AG04450 (cell line): ENCODE measurements around the gene SEPTIN12. TPM values are rescaled to one million over a fixed set of nuclear protein-coding genes. Genes with fewer than 3 reads are reported as not detected.

Experiments used
- CTCF ChIA-PET: fragments of 300-600, 350-600 bp; formaldehyde crosslinking; extraction: SDS; loops from one replicate; lab custom pipeline; 2022; ENCODE audit warnings: antibody characterized with exemption, inconsistent platforms; lab: Charles Lee
- POLR2A ChIA-PET: fragments of 350-600 bp; formaldehyde crosslinking; extraction: SDS; loops from one replicate; lab custom pipeline; 2021; ENCODE audit warnings: antibody characterized with exemption, inconsistent platforms; lab: Yijun Ruan, JAX
- DNase-seq: peaks from one replicate; pipeline ENCODE4 v3.0.0-alpha.2; 2011; ENCODE audit warnings: low read depth, low spot score
- H3K27ac ChIP-seq: one replicate; pipeline ENCODE4 v1.5.1; 2012; ENCODE audit warnings: low read depth, low read length, control low read depth
- H3K27me3 ChIP-seq: one replicate; pipeline ENCODE4 v1.6.0; 2012; ENCODE audit warnings: low read length; ENCODE audit not compliant: control insufficient read depth, insufficient read depth
- H3K4me3 ChIP-seq: 2 replicates; pipeline ENCODE4 v1.5.1; 2011; ENCODE audit warnings: mild to moderate bottlenecking, low read depth, low read length, control low read depth
- H3K9me3 ChIP-seq: 2 replicates; pipeline ENCODE4 v1.5.1; 2012; ENCODE audit warnings: low read length; ENCODE audit not compliant: control insufficient read depth, insufficient read depth
- polyA plus RNA-seq: library from polyadenylated mRNA; depleted of rRNA; stranded (reverse); fragments of >200 nt; gene quantifications from 2 replicates; pipeline ENCODE4 v1.2.3, GENCODE V29; 2011
- TF ChIP-seq, protein P1 (sequence below): IDR thresholded peaks from 2 replicates; pipeline ENCODE4 v1.5.1; 2011; ENCODE audit warnings: low read depth, low read length, control low read depth, inconsistent platforms

Gene SEPTIN12
- polyA plus RNA-seq, 1 experiment: not detected

DNA sequence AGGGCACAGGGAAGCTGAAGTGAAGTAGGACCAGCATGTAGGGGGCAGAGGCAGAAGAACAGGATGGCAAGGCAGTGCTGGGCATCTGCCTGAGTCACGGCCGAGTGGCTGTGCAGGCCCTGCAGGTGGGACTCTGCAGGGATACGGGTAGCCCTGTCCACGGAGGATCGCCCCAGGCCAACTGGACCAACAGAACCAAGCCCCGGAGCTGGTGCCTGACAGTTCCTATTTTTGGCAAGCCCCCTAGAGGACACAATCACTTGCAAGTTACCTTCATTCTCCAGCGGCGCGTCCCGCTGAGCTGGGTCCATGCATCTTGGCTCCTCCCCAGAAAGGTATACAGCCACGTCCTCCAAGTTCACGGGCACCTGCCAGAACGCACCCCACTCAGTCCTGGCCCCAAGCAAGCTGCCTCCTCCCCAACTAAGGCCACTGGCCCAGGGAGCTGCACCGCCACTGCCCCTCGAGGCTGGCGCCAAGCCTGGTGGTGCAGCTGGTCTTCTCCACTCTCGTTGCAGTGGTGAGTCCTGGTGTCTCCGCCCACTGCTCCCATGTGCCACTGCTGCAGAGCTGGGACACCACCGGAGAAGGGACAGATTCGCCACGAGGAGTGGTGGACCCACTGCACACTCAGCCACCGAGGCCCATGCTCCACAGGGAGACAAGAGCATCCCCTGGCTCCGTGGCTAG lies 27.8 kb downstream of the SEPTIN12 start:
- no peak for DNase-seq
- Histone ChIP-seq H3K27ac (no peak overlapping the region), H3K9me3 (peaks cover 5% of the 10 kb centered on the region; the same call in 1 of the 2 replicates), H3K4me3 (no peak overlapping the region), H3K27me3 (no peaks in the 10 kb centered on the region)
- ChIA-PET POLR2A (no interaction called here), CTCF (no interaction called here)
- TF ChIP-seq, protein P1, sequence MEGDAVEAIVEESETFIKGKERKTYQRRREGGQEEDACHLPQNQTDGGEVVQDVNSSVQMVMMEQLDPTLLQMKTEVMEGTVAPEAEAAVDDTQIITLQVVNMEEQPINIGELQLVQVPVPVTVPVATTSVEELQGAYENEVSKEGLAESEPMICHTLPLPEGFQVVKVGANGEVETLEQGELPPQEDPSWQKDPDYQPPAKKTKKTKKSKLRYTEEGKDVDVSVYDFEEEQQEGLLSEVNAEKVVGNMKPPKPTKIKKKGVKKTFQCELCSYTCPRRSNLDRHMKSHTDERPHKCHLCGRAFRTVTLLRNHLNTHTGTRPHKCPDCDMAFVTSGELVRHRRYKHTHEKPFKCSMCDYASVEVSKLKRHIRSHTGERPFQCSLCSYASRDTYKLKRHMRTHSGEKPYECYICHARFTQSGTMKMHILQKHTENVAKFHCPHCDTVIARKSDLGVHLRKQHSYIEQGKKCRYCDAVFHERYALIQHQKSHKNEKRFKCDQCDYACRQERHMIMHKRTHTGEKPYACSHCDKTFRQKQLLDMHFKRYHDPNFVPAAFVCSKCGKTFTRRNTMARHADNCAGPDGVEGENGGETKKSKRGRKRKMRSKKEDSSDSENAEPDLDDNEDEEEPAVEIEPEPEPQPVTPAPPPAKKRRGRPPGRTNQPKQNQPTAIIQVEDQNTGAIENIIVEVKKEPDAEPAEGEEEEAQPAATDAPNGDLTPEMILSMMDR: no peak

DNA sequence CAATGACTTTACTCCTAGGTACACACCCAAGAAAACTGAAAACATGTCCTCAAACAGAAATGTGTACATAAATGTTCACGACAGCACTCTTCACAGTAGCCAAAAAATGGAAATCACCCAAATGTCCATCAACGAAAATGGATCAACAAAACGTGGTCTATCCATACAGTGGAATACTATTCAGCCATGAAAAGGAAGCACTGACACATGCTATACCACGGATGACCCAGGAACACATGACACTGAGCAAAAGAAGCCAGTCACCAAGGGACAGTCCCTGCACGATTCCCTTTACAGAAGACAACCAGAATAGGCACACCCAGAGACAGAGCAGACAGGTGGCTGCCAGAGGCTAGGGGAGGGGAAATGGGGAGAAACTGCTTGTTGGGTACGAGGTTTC lies 32.5 kb downstream of the SEPTIN12 start:
- TF ChIP-seq, protein P1: no peak
- Histone ChIP-seq H3K9me3 (peaks cover 10% of the 10 kb centered on the region), H3K4me3 (no peak overlapping the region), H3K27ac (no peak overlapping the region), H3K27me3 (no peaks in the 10 kb centered on the region)
- ChIA-PET POLR2A (interaction anchor here (1.2 kb wide), 1 partner anchor 9 kb away, joined by 4 read pairs; no protein-coding TSS in a partner anchor), CTCF (no interaction called here)
- no peak for DNase-seq

DNA sequence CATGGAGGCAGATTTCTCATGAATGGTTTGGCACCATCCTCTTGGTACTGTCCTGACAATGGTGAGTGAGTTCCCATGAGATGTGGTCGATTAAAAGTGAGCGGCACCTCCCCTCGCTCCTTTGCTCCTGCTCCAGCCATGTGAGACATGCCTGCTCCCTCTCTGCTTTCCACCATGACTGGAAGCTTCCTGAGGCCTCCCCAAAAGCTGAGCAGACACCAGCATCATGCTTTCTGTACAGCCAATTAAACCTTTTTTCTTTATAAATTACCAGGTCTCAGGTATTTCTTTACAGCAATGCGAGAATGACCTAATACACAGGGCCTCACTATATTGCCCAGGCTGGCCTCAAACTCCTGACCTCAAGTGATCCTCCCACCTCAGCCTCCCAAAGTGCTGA lies 33.3 kb downstream of the SEPTIN12 start:
- TF ChIP-seq, protein P1: no peak
- H3K27me3 ChIP-seq: no peaks in the 10 kb centered on the region
- ChIA-PET CTCF (no interaction called here), POLR2A (interaction anchor here (1.2 kb wide), 1 partner anchor 10 kb away, joined by 4 read pairs; no protein-coding TSS in a partner anchor)
- H3K27ac ChIP-seq: no peak overlapping the region
- H3K9me3 ChIP-seq: peaks cover 10% of the 10 kb centered on the region
- no peak for DNase-seq
- no peak overlapping the region for H3K4me3 ChIP-seq

DNA sequence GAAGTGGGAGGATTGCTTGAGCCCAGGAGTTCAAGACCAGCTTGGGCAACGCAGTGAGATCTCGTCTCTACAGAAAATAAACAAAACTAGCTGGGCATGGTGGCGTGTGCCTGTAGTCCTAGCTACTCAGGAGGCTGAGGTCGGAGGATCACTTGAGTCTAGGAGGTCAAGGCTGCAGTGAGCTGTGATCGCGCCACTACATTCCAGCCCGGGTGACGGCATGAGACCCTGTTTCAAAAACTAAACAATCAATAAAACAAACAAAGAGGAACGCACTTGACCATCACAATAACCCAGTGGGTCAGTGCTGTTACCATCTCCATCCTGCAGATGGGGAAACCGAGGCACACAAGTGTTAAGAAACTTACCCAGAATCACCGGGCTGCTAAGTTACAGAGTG lies 34.9 kb downstream of the SEPTIN12 start:
- ChIA-PET CTCF (no interaction called here), POLR2A (no interaction called here)
- Histone ChIP-seq H3K4me3 (no peak overlapping the region), H3K27ac (no peak overlapping the region), H3K9me3 (peaks cover 10% of the 10 kb centered on the region), H3K27me3 (no peaks in the 10 kb centered on the region)
- TF ChIP-seq, protein P1: no peak
- no peak for DNase-seq

DNA sequence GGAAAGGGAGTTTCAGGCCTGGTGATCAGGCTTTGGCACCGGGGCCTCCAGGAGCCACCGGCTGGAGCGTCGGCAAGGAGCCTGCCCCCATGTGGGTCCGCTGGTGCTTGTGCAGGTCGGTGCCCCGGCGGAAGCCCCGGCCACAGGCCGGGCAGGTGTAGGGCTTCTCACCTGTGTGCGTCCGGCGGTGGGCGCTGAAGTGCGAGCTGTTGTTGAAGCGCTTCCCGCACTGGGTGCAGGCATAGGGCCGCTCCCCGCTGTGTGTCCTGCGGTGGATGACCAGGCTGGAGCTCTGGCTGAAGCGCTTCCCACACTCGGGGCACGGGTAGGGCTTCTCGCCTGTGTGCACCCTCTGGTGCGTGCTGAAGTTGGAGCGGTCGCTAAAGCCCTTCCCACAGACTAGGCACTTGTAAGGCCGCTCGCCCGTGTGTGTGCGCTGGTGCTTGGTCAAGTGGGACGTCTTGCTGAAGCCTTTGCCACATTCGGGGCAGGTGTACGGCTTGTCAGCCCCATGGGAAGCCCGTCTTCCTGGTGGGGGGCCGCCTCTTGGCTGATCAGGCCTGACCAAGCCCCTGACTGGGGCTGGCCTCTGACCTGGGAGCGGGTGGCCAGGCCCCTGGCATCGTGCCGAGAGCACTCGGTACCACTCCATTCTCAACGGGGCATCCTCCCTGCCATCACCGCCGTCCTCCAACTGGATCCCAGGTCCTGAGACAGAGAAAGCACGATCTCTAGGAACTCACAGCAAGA lies 35.6 kb downstream of the SEPTIN12 start:
- DNase-seq: no peak
- ChIA-PET CTCF (no interaction called here), POLR2A (no interaction called here)
- TF ChIP-seq, protein P1: no peak
- no peak overlapping the region for H3K4me3 ChIP-seq
- H3K27me3 ChIP-seq: no peaks in the 10 kb centered on the region
- no peak overlapping the region for H3K27ac ChIP-seq
- H3K9me3 ChIP-seq: peaks cover 10% of the 10 kb centered on the region
